ENCODE results near the gene TSPAN5. TPM values are rescaled to one million over a fixed set of nuclear protein-coding genes. Genes with fewer than 3 reads are reported as not detected.

The TSPAN5 gene
- total RNA-seq, 4 donors from 2014 or later = 14.5 to 33.4 (median 17.0) TPM

DNA sequence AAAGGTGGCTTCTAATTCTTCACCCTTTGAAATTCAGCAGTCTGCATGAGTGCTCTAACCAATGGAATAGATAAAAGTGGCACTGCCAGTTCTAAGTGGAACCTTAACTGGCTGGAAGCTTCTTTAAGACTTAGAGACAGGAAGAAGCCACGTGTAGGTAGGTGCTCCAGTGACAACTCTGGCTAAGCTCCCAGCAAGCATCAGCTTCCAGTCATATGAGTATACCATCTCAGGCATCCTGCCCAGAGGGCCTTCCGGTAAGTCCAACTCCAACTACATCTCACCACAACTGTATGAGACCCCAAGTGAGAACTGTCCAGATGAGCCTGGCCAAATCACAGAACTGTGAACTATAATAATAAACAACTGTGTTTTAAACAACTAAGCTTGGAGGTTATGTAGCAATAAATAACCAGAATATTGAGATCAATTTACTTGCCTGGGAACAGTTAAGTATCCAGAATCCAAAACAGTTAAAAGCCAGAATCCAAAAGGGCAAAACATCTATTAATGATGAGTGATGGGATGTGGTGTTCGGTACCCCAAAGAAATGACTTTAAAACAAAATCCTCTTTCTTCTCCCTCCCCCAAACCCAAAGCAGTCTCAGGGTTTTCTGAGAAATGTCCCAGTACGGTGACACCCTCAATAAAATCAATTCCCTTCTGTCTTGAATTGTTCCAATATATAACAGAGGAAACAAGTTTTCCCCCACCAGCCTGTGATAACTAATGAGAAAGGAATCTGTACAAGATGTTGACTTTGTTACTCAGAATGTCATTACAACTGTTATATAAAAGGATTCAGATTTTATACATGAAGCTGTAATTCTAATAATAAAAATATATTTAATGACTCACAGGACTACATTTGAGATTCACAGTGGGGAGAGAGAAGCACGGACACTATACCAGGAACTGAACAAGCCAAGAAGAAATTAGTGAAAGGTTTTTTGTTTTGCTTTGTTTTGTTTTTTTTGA is 4.2 kb downstream of the TSPAN5 start:
- H3K36me3 ChIP-seq = no peaks in the 10 kb centered on the region
- 50% methylated on average over 5 of the region's 5 CpGs for WGBS
- no peak overlapping the region for H3K4me3 ChIP-seq
- H3K27me3 ChIP-seq = peaks cover 3% of the 10 kb centered on the region
- no peak for TF ChIP-seq EP300 (IDR thresholded peaks at IDR 0.05)
- no peak for TF ChIP-seq CTCF (IDR thresholded peaks at IDR 0.05)
- no peak for TF ChIP-seq POLR2AphosphoS5 (IDR thresholded peaks at IDR 0.05)
- no peaks in the 10 kb centered on the region for H3K9me3 ChIP-seq
- H3K4me1 ChIP-seq = peaks cover 50% of the 10 kb centered on the region
- DNase-seq (ENCODE audit: low spot score in 2 of 2) = no peak
- H3K27ac ChIP-seq = peak overlapping the region; percentile 52

DNA sequence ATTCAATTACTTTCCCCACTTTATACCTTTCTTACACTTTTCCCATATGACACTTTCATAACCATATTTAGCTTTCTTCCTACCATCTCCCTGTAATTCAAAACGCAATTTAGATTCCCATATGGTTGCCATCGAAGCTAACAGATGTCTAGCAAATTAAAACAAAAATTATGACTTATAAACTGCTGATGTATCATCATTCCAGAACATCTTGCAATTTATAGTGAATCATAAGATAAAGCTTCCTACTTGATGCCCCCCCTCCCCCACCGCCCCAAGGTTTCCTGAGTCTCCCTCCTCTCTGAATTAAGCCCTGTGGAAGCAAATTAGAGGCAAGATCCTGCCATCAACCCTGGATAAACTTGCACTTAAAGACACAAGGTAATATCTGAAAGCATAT is 5.4 kb downstream of the TSPAN5 start:
- Histone ChIP-seq H3K4me3 (no peak overlapping the region), H3K36me3 (no peaks in the 10 kb centered on the region), H3K4me1 (peaks cover 47% of the 10 kb centered on the region), H3K27ac (no peak overlapping the region), H3K9me3 (no peaks in the 10 kb centered on the region), H3K27me3 (peaks cover 3% of the 10 kb centered on the region)
- no peak for TF ChIP-seq POLR2AphosphoS5 (IDR thresholded peaks at IDR 0.05)
- no peak for TF ChIP-seq EP300 (IDR thresholded peaks at IDR 0.05)
- no peak for TF ChIP-seq POLR2A (IDR thresholded peaks at IDR 0.05)
- TF ChIP-seq CTCF (IDR thresholded peaks at IDR 0.05) = no peak
- 74% methylated on average over 3 of the region's 3 CpGs for WGBS
- no peak for DNase-seq (ENCODE audit: low spot score in 2 of 2)

DNA sequence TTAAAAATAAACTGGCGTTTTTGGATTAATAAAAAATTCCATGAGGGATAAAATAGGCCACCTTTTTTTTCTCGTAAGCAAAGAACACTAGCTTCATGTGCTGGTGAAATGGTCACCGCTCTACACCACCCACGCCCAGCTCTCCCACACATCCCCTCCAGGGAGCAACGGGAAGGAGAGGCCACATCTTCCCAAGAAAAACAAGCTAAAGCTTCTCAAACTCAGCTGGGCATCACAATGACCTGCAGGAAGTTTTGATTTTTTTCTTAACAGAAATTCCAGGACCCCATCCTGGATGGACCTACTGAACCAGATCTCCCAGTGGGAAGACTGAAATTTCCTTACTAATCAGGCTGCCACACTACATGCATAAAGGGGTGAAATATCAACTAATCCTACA is 9.8 kb downstream of the TSPAN5 start:
- Histone ChIP-seq H3K36me3 (no peaks in the 10 kb centered on the region), H3K4me3 (no peak overlapping the region), H3K4me1 (peaks cover 8% of the 10 kb centered on the region), H3K27ac (no peak overlapping the region), H3K27me3 (no peaks in the 10 kb centered on the region), H3K9me3 (no peaks in the 10 kb centered on the region)
- 71% methylated on average over 5 of the region's 5 CpGs for WGBS
- DNase-seq (ENCODE audit: low spot score in 2 of 2) = no peak
- TF ChIP-seq POLR2A (IDR thresholded peaks at IDR 0.05) (no peak), POLR2AphosphoS5 (IDR thresholded peaks at IDR 0.05) (no peak), EP300 (IDR thresholded peaks at IDR 0.05) (no peak), CTCF (IDR thresholded peaks at IDR 0.05) (no peak)

DNA sequence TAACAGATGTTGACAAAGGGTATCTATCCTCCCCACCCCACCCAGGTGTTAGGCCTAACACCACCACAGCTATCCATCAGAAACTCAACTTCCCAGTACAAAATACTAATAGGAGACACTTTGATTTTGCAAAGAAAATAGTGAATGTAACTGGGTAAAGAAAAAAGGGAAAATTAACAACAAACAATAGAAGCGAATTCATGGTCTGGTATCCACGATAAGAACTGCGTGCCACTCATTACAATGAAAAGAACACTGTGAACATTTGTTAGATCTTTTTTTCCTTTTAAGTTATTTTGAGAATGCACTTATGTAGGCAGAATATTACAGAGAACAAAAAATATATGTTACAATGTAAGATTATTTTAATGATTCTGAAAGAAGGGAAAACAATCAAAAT is 12.0 kb downstream of the TSPAN5 start:
- H3K4me3 ChIP-seq = no peak overlapping the region
- TF ChIP-seq EP300 (IDR thresholded peaks at IDR 0.05) (no peak), POLR2AphosphoS5 (IDR thresholded peaks at IDR 0.05) (no peak), POLR2A (IDR thresholded peaks at IDR 0.05) (no peak), CTCF (IDR thresholded peaks at IDR 0.05) (no peak)
- WGBS = 92% methylated on average over 3 of the region's 3 CpGs

GRCh38 chr4:98645527-98645926 is 12.9 kb downstream of the TSPAN5 start:
- H3K4me1 ChIP-seq = no peaks in the 10 kb centered on the region
- 97% methylated on average over 6 of the region's 6 CpGs for WGBS
- H3K9me3 ChIP-seq = no peaks in the 10 kb centered on the region
- no peak for TF ChIP-seq EP300 (IDR thresholded peaks at IDR 0.05)
- no peak for TF ChIP-seq CTCF (IDR thresholded peaks at IDR 0.05)
- no peak for TF ChIP-seq POLR2AphosphoS5 (IDR thresholded peaks at IDR 0.05)
- no peak for TF ChIP-seq POLR2A (IDR thresholded peaks at IDR 0.05)
- H3K27me3 ChIP-seq = no peaks in the 10 kb centered on the region
- DNase-seq (ENCODE audit: low spot score in 2 of 2) = no peak
- no peaks in the 10 kb centered on the region for H3K36me3 ChIP-seq
- no peak overlapping the region for H3K27ac ChIP-seq
- H3K4me3 ChIP-seq = no peak overlapping the region

More for the DNA sequence above, 12.0 kb downstream of the TSPAN5 start:
- no peaks in the 10 kb centered on the region for H3K9me3 ChIP-seq
- H3K36me3 ChIP-seq = no peaks in the 10 kb centered on the region
- no peak for DNase-seq (ENCODE audit: low spot score in 2 of 2)
- no peaks in the 10 kb centered on the region for H3K27me3 ChIP-seq
- no peak overlapping the region for H3K27ac ChIP-seq
- no peaks in the 10 kb centered on the region for H3K4me1 ChIP-seq

All from suprapubic skin (tissue), 4 donors.